SU-DHL-6 (cell line): Measurements from ENCODE around the gene DCBLD2.

Experiments
- CTCF ChIP-seq: fragments of 200-600 bp; sonication (generic); IDR thresholded peaks from one replicate; pipeline ENCODE4 v1.5.1; 2017; ENCODE audit warnings: antibody characterized with exemption, mild to moderate bottlenecking, low read length, moderate library complexity; ENCODE audit not compliant: insufficient read depth, poor library complexity, severe bottlenecking
- EZH2phosphoT487 ChIP-seq: fragments of 200-600 bp; sonication (generic), shearing (Covaris generic); conservative IDR thresholded peaks from 2 replicates; pipeline ENCODE4 v1.6.1; 2018; ENCODE audit warnings: mild to moderate bottlenecking, antibody characterized with exemption, low read length, moderate library complexity, mixed read lengths

GRCh38 chr3:98945666-98946065 lies 44.2 kb upstream of the DCBLD2 start:
- TF ChIP-seq CTCF (no peak), EZH2phosphoT487 (no peak)
